GM21619 (cell line): ENCODE measurements around the gene AFMID.
"Not testable (repeated sequence)": the region's sequence is repeated elsewhere in the genome, so short reads cannot be mapped to it uniquely, and the experiment has no call there.

ENCODE experiments used
- ATAC-seq: cut with Tn5 transposase; IDR thresholded peaks from one replicate; pipeline ENCODE4 v1.9.1; 2021; ENCODE audit not compliant: unreplicated experiment

AFMID gene

DNA sequence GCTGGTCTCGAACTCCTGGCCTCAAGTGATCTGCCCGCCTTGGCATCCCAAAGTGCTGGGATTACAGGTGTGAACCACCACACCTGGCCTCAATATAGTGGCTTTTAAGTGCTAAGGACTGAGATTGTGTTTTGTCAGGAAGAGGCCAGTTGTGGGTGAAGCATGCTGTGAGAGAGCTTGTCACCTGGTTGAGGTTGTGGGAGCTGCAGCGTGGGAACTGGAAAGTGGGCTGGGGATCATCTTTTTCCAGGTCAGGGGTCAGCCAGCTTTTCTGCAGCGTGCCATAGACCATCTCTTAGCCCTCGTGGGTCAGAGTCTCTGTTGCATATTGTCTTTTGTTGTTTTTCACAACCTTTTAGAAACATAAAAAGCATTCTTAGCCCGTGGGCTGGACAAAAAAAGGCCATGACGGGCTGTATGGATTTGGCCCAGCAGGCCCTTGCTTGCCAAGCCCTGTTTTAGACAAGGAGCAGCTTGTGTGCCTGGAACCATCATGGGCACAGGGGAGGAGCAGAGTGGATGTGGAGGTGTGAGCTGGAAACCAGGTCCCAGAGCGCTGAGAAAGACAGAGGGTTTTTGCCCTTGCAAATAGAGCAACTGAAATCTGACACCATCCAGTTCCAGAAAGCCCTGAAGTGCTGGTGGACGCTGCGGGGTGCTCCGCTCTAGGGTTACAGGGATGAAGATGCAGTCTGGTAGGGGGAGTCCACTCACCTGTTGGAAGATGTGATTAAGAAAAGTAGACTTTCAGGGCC, 32.4 kb downstream of the AFMID start:
- ATAC-seq, result no peak

DNA sequence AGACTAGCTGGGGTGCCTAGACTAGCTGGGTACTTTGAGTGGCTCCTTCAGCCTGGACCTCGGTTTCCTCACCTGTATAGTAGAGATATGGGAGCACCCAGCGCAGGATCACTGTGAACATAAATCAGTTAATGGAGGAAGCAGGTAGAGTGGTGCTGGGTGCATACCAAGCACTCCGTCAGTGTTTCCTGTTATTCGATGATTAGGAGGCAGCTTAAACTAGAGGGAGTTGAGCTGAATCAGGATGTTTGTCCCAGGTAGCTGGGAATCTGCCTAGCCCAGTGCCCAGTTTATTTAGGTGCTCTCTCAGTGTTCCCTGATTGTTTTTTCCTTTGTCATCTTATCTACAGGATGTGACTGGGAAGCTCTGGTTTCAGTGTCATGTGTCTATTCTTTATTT, 35.9 kb downstream of the AFMID start:
- ATAC-seq, result no peak

DNA sequence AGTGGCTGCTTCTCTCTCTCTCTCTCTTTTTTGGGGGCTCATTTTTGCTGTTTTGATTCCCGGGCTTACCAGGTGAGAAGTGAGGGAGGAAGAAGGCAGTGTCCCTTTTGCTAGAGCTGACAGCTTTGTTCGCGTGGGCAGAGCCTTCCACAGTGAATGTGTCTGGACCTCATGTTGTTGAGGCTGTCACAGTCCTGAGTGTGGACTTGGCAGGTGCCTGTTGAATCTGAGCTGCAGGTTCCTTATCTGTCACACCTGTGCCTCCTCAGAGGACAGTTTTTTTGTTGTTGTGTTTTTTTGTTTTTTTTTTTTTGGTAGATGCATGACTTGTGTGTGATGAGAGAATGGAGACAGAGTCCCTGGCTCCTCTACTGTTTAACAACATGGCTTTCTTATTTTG, 36.6 kb downstream of the AFMID start:
- no peak for ATAC-seq

DNA sequence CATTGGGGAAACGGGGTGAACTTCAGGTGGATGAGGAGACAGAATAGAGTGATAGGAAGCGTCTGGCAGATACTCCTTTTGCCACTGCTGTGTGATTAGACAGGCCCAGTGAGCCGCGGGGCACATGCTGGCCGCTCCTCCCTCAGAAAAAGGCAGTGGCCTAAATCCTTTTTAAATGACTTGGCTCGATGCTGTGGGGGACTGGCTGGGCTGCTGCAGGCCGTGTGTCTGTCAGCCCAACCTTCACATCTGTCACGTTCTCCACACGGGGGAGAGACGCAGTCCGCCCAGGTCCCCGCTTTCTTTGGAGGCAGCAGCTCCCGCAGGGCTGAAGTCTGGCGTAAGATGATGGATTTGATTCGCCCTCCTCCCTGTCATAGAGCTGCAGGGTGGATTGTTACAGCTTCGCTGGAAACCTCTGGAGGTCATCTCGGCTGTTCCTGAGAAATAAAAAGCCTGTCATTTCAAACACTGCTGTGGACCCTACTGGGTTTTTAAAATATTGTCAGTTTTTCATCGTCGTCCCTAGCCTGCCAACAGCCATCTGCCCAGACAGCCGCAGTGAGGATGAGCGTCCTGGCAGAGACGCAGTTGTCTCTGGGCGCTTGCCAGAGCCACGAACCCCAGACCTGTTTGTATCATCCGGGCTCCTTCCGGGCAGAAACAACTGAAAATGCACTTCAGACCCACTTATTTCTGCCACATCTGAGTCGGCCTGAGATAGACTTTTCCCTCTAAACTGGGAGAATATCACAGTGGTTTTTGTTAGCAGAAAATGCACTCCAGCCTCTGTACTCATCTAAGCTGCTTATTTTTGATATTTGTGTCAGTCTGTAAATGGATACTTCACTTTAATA, 37.3 kb downstream of the AFMID start:
- ATAC-seq, result no peak

DNA sequence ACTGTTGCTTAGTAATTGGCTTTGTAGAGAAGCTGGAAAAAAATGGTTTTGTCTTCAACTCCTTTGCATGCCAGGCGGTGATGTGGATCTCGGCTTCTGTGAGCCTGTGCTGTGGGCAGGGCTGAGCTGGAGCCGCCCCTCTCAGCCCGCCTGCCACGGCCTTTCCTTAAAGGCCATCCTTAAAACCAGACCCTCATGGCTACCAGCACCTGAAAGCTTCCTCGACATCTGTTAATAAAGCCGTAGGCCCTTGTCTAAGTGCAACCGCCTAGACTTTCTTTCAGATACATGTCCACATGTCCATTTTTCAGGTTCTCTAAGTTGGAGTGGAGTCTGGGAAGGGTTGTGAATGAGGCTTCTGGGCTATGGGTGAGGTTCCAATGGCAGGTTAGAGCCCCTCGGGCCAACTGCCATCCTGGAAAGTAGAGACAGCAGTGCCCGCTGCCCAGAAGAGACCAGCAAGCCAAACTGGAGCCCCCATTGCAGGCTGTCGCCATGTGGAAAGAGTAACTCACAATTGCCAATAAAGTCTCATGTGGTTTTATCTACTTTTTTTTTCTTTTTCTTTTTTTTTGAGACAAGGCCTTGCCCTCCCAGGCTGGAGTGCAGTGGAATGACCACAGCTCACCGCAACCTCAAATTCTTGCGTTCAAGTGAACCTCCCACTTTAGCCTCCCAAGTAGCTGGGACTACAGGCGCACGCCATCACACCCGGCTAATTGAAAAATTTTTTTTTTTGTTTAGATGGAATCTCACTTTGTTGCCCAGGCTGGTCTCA, 38.1 kb downstream of the AFMID start:
- ATAC-seq, result no peak

DNA sequence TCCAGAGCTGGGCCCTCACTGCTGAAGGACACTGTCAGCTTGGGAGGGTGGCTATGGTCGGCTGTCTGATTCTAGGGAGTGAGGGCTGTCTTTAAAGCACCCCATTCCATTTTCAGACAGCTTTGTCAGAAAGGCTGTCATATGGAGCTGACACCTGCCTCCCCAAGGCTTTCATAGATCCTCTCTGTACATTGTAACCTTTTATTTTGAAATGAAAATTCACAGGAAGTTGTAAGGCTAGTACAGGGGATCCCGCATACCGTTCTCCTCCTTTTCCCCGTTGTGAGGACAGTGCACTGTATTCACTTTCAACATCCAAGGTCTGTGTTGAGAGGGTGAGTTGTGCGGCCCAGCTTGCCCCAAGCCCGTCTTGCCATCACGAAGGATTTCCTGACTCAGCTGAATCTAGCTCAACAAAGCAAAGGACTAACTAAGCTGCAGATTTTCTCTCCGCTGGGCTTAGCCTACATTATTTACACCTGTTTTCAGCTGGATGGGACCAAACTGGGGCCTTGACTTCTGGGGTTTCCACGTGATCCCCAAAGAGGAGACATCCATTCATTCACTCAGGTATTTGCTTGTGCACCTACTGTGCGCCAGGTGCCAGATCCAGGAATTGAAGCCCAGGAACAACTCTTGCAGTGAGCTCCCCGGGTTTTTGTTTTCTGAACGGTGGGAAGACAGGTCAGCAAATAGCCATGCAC, 39.0 kb downstream of the AFMID start:
- ATAC-seq, result no peak

DNA sequence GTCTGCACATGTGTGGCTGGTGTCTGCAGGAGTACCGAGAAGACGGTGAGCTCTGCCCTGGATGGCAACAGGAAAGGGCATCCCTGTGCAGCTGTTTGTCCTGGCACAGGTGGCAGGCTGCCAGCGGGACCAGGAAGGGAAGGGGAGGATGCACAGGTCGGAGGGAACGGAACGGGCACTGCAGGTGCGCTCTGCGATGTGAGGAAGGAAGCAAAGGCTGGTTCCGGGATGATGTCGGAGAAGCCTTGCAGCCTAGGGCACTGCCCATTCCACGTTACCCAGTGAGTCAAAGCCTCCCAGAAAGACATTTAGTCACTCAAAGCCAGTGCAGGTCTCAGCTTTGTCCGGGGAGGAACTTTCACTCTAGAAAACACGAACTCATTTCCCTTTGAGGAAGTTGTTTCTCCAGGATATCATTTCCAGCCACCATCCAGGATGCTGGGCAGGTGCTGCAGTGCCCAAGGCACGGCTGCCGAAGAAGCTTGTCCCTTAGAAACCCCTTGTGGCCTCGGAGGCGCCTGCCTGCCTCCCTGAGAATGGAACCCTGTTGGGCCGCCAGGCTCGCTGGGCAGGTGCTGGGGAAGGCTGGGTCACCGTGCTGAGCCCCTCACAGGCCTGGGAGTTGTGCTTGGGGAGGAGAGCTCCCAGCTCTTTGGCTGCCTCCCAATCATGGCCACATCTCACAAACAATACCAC, 39.7 kb downstream of the AFMID start:
- no peak for ATAC-seq

DNA sequence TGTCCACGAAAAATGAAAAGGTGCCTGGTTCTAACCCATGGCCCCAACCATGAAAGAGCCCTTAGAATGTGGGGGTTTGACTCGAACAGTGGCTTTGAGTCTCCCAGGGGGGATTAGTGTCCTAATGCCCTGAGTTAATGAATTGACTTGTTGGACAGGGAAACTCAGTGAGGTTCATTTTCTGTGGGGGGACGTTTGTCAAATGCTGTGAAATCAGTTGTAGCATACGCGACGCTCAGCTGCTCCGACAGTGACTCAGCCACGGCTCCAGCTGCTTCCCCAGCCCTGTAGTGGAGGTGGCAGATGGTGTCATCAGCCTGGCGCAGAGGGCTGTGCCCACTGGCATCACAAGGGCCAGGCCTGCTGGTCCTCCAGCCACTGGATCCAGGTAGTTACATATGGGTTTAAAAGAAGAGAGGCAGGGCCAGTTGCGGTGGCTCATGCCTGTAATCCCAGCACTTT, 40.3 kb downstream of the AFMID start:
- ATAC-seq, result no peak

DNA sequence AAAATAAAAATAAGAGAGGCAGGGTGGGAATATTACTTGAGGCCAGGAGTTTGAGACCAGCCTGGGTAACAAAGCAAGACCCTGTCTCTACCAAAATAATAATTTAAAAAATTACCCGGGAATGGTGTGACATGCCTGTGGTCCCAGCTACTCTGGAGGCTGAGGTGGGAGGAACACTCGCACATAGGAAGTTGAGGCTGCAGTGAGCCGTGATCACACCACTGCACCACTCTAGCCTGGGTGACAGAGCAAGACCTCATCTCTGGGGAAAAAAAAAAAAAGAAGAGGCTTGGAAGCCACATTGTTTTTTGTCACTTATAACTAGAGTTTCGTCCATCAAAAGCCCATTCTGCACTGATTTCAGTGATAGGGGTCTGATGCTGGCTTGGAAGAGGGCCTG, 41.0 kb downstream of the AFMID start:
- no peak for ATAC-seq

DNA sequence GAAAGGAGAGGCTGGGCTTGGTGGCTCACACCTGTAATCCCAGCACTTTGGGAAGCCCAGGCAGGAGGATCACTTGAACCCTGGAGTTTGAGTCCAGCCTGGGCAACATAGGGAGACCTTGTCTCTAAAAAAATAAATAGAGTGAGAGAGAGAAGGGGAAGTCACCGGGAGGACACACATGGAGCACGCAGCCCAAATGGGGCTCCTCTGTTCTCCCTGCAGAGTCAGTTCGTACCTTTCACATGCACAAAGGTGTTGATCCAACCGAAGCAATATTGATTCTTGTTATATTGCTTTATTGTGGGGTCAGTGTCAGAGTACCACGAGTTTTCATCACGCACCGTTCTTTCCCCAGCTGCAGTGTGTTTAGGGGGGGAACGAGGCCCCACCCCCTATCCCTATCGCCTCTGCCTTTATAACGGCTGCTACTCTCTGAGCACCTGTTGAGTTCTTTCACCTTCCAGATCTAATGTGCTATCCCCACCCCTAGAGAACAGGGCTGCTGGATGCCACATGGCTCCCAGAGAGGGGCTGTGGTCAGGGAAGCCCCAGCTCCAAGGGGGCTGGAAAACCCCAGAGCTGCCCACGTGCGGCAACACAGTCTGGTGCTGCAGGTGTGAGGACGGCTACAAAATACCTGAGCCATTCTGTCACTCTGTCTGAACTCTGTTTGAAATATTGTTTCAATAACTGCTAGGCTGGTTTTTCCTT, 43.2 kb downstream of the AFMID start:
- no peak for ATAC-seq

DNA sequence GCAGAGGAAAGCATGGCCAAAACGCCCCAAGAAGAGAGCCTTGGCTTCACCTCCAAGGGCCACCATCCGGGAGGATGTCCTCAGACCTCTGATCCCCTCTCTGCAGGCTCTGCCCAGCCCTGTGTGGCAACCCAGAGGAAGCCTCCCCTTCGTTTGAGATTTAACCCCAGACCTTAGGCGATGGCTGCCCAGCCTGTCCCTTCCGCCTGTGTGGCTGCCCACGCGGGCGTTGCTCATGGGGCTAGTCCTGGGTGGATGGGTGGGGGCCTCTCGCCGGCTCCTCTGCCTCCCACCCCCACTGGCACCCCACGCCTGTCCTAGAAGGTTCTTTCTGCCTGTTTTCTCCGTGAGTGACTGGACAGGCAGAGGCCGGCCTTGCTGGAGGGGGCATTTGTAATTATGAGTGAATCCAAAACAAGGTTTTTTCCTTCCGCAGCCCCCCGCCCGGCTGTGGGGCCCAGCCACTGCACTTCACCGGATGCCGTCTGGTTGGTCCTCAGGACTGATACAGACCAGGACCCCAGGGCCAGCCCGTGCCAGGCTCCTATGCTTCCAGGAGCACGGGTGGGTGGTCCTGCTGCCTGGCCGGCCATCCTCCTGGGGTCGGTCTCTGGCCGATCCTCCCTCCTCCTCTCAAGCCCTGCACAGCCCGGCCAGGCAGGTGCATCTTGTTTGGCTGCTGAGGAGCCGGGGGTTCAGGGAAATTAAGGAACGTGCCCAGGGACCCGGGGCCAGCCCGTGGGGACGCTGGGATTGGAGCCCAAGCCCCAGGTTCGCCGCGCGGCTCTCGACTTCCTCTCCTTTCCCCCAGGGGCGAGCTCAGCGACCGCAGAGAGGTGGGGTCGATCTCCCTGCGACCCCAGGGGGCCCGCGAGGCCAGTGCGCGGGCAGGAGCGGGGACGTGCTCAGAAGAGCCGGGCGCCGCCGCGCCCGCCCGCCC, 44.1 kb downstream of the AFMID start, which contains the start of gene TMEM235:
TMEM235 (plus strand) TSS at position 636 of the 940 bp plus-strand sequence. CDS start 393 bp downstream, outside the sequence.
- ATAC-seq, result no peak

DNA sequence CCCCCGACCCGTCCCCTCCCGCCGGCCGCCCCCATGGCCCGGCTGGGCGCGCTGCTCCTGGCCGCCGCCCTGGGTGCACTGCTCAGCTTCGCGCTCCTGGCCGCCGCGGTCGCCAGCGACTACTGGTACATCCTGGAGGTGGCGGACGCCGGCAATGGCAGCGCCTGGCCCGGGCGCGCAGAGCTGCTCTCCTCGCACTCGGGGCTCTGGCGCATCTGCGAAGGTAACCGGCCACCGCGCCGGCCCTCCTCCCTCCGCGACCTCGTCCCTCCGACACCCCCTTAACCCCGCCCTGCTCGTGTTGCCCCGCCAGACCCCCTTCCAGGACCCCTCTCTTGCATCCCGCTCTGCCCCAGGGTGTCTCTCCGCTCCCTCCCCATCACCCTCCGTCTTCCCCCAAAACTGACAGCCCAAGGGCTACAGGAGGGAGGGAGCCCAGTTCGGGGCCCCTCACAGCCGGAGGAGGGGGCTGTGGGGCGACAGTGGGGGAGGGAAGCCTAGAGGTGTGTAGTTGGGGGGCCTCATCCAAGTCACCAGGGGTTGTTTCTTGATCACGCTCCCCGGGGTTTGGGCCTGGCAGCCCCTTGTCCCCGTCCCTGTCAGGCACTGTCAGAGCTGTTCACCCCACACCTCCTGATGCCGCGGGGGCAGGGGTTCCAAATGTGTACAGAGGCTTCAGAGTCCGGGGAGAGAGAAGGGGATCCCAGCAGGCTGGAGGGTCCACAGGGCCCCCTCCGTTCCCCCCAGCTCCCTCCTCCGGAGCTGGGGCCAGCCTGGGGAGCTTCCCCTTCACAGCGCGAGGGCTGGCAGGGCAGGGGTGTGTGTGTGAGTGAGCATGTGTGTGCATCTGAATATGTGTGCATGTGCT, 45.1 kb downstream of the AFMID start:
- ATAC-seq, result no peak

DNA sequence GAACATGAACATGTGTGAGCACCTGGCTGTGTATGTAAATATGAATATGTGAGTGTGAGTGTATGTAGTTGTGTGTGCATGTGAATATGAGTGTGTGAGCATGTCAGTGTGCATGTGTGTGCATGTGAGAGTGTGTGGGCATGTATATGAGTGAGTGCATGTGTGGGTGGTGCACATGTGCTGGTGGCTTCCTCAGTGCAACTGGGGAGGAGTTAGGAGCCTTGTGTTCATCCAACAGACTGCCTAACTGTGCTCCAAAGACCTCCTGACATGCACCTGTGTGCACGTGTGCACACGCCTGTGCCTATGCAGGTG, 45.7 kb downstream of the AFMID start:
- no peak for ATAC-seq

DNA sequence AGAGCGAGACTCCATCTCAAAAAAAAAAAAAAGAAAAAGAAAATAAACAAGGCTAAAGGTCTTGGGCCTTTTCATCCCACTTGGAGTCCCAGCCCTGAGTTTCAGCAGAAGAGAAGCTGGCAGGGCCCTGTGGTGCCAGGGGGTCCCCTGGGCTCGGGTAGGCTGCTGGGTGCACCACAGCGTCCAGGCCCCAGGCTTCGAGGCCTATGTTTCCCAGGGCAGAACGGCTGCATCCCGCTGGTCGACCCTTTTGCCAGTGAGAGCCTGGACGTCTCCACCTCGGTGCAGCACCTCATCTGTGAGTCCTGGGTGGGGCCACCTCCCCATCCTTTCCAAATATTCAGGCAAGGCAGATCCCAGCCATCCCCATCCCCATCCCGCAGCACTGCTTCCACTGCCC, 46.5 kb downstream of the AFMID start:
- no peak for ATAC-seq

DNA sequence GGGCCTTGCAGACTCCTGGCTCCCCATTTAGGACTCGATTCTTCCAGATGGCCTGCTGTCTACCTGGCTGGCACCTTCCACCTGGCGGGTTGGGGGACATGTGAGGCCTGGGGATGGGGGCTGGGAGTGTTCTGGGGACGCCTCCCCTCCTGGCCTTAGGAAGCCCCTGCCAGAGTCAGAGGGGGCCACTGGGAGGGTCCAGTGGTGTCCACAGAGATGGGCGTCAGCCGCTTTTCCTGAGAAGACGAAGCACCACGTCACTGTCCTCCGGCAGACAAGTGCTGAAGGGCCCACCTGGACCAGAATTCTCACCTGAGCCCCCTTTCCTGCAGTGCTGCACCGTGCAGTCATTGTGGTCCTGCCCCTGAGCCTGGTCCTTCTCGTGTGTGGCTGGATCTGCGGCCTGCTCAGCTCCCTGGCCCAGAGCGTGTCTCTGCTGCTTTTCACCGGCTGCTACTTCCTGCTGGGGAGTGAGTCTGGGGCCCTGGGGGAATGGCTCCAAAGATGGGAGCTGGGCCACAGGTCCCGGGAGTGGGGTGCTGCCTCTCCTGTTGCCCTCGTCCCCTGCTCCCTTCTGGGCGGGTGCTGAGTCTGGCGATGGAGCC, 47.2 kb downstream of the AFMID start:
- ATAC-seq, result no peak

DNA sequence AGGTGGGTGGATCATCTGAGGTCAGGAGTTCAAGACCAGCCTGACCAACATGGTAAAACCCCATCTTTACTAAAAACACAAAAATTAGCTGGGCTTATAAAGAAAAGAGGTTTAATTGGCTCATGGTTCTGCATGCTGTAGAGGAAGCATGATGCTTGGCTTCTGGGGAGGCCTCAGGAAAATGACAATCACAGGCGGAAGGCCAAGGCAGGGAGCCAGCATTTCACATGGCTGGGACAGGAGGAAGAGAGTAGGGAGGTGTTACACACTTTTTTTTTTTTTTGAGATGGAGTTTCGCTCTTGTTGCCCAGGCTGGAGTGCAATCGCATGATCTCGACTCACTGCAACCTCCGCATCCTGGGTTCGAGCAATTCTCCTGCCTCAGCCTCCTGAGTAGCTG, 47.9 kb downstream of the AFMID start:
- ATAC-seq, result not testable (repeated sequence)

DNA sequence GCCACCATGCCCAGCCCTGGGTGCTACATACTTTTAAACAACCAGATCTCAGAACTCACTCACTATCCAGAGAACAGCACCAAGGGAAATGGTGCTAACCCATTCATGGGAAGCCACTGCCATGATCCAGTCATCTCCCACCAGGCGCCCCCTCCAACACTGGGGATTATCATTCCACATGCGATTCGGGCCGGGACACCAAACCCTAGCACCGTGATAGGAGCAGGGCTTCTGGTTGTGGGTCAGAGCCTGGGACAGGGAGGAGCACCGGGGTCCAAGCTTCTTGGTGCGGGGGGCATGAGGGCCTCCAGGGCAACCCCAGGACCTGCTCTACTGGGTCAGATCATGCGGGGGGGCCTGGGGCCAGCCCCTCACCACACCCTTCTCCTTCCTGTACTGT, 48.7 kb downstream of the AFMID start:
- ATAC-seq, result no peak
